SK-N-SH treated with all-trans-retinoic acid at 6 μM for 48 hours (cell line): ENCODE measurements around the gene PGAP1.

Experiments
- ATAC-seq: fragments of 200-7000 bp; cut with Tn5 transposase; 3 replicates; pipeline ENCODE4 v1.9.1; 2020; ENCODE audit warnings: mild to moderate bottlenecking, moderate library complexity
- ARNTL ChIP-seq: fragments of 450-650 bp; formaldehyde crosslinking; IDR thresholded peaks from 2 replicates; pipeline ENCODE4 v1.5.0; 2020; ENCODE audit warnings: low read depth, mild to moderate bottlenecking, moderate library complexity, borderline replicate concordance
- CSDC2 ChIP-seq: fragments of 250-450 bp; sonication (Bioruptor Pico); IDR thresholded peaks from 2 replicates; pipeline ENCODE4 v1.5.0; 2020; ENCODE audit warnings: mild to moderate bottlenecking, moderate library complexity
- ESRRG ChIP-seq: fragments of 250-450 bp; sonication (Bioruptor Pico); IDR thresholded peaks from 2 replicates; pipeline ENCODE4 v1.6.1; 2021; ENCODE audit warnings: mild to moderate bottlenecking
- GLIS3 ChIP-seq: fragments of 250-450 bp; sonication (Bioruptor Pico); IDR thresholded peaks from 2 replicates; pipeline ENCODE4 v1.5.0; 2020; ENCODE audit warnings: mild to moderate bottlenecking, moderate library complexity
- ISL1 ChIP-seq: fragments of 250-450 bp; sonication (Bioruptor Pico); IDR thresholded peaks from 2 replicates; pipeline ENCODE4 v2.1.2; 2022; ENCODE audit warnings: mild to moderate bottlenecking, moderate library complexity
- OSR1 ChIP-seq: fragments of 250-450 bp; sonication (Bioruptor Pico); IDR thresholded peaks from 2 replicates; pipeline ENCODE4 v1.8.0; 2022; ENCODE audit warnings: moderate library complexity, mild to moderate bottlenecking, inconsistent platforms
- PATZ1 ChIP-seq: fragments of 250-450 bp; sonication (Bioruptor Pico); IDR thresholded peaks from 2 replicates; pipeline ENCODE4 v1.8.0; 2020; ENCODE audit warnings: mild to moderate bottlenecking, moderate library complexity, borderline replicate concordance
- POU6F1 ChIP-seq: fragments of 250-450 bp; sonication (Bioruptor Pico); IDR thresholded peaks from 2 replicates; pipeline ENCODE4 v1.8.0; 2021; ENCODE audit warnings: low read depth, mild to moderate bottlenecking, moderate library complexity, borderline replicate concordance
- PPARA ChIP-seq: fragments of 250-450 bp; sonication (Bioruptor Pico); IDR thresholded peaks from 2 replicates; pipeline ENCODE4 v1.5.0; 2020; ENCODE audit warnings: mild to moderate bottlenecking, borderline replicate concordance
- RARB ChIP-seq: fragments of 250-450 bp; sonication (Bioruptor Pico); IDR thresholded peaks from 2 replicates; pipeline ENCODE4 v1.8.0; 2021; ENCODE audit warnings: mild to moderate bottlenecking, moderate library complexity
- SNAI2 ChIP-seq: fragments of 250-450 bp; sonication (Bioruptor Pico); IDR thresholded peaks from 2 replicates; pipeline ENCODE4 v1.5.0; 2020; ENCODE audit warnings: mild to moderate bottlenecking, moderate library complexity
- TCF4 ChIP-seq: fragments of 250-450 bp; sonication (Bioruptor Pico); IDR thresholded peaks from 2 replicates; pipeline ENCODE4 v1.8.0; 2021; ENCODE audit warnings: mild to moderate bottlenecking, moderate library complexity, borderline replicate concordance
- TOX ChIP-seq: fragments of 250-450 bp; sonication (Bioruptor Pico); IDR thresholded peaks from 2 replicates; pipeline ENCODE4 v1.8.0; 2021; ENCODE audit warnings: mild to moderate bottlenecking, moderate library complexity, borderline replicate concordance
- TSHZ2 ChIP-seq: fragments of 250-450 bp; sonication (Bioruptor Pico); IDR thresholded peaks from 2 replicates; pipeline ENCODE4 v1.5.0; 2020; ENCODE audit warnings: mild to moderate bottlenecking, moderate library complexity
- ZC3H10 ChIP-seq: fragments of 250-450 bp; sonication (Bioruptor Pico); IDR thresholded peaks from 2 replicates; pipeline ENCODE4 v1.5.1; 2021; ENCODE audit warnings: mild to moderate bottlenecking, moderate library complexity
- ZFP3 ChIP-seq: fragments of 250-450 bp; sonication (Bioruptor Pico); IDR thresholded peaks from 2 replicates; pipeline ENCODE4 v1.5.0; 2020; ENCODE audit warnings: mild to moderate bottlenecking, moderate library complexity
- ZFP30 ChIP-seq: fragments of 450-650 bp; formaldehyde crosslinking; IDR thresholded peaks from 2 replicates; pipeline ENCODE4 v1.5.0; 2022; ENCODE audit warnings: mild to moderate bottlenecking, moderate library complexity
- ZNF70 ChIP-seq: fragments of 450-650 bp; formaldehyde crosslinking; IDR thresholded peaks from 2 replicates; pipeline ENCODE4 v1.5.0; 2020; ENCODE audit warnings: mild to moderate bottlenecking, moderate library complexity
- ZNF8 ChIP-seq: fragments of 450-650 bp; formaldehyde crosslinking; IDR thresholded peaks from 2 replicates; pipeline ENCODE4 v1.5.0; 2020; ENCODE audit warnings: mild to moderate bottlenecking, moderate library complexity

The PGAP1 gene

GRCh38 chr2:196875414-196875813, 51.1 kb downstream of the PGAP1 start:
- no peak for ATAC-seq
- no peak for TF ChIP-seq ZC3H10 (CRISPR knock-in tag)
- no peak for TF ChIP-seq TOX (CRISPR knock-in tag)
- no peak for TF ChIP-seq PPARA (CRISPR knock-in tag)
- TF ChIP-seq PATZ1 (CRISPR knock-in tag): no peak
- TF ChIP-seq GLIS3: no peak

DNA sequence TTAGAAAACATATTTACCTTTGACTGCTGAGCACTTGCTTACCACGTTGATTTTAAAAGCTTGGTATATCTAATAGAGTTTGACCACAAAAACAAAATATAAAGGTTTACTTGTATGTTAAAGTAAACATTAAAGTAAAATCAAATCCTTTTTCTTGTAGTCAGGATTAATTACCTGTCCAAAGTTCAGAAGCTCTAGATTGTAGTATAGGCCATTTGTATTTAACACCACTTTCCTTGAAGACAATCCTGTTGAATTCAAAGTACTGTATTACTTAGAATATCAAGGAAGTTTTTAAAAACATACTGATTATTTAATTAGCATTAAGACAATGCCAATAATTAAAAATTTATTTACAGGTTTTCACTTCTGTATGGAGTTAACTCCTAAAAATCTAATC, 53.0 kb downstream of the PGAP1 start:
- TF ChIP-seq TSHZ2: no peak
- no peak for TF ChIP-seq ESRRG
- TF ChIP-seq TCF4: no peak
- TF ChIP-seq ZC3H10 (CRISPR knock-in tag): no peak
- no peak for TF ChIP-seq TOX (CRISPR knock-in tag)
- no peak for TF ChIP-seq ZNF70 (CRISPR knock-in tag)
- TF ChIP-seq, all 23 proteins: peak for 0
- no peak for ATAC-seq

GRCh38 chr2:196854629-196855028, 71.9 kb downstream of the PGAP1 start:
- no peak for TF ChIP-seq ZFP30
- TF ChIP-seq, all 23 proteins: peak for 0
- ATAC-seq: no peak

GRCh38 chr2:196853301-196854087, 73.0 kb downstream of the PGAP1 start:
- peak; percentile 65 for TF ChIP-seq TCF4
- TF ChIP-seq ESRRG: no peak
- no peak for TF ChIP-seq CSDC2 (CRISPR knock-in tag)
- peak; percentile 75; the same call in 1 of the 2 replicates for TF ChIP-seq TSHZ2
- peak; percentile 26; the same call in 1 of the 2 replicates for TF ChIP-seq ISL1 (CRISPR knock-in tag)
- no peak for ATAC-seq

GRCh38 chr2:196851088-196851487, 75.4 kb downstream of the PGAP1 start:
- ATAC-seq: no peak
- TF ChIP-seq OSR1 (CRISPR knock-in tag) (no peak), TSHZ2 (no peak), ZNF8 (CRISPR knock-in tag) (no peak), PATZ1 (CRISPR knock-in tag) (no peak), CSDC2 (CRISPR knock-in tag) (no peak), TOX (CRISPR knock-in tag) (no peak), GLIS3 (no peak), ZFP3 (CRISPR knock-in tag) (no peak), ZFP30 (no peak), ISL1 (CRISPR knock-in tag) (no peak), PPARA (CRISPR knock-in tag) (no peak), RARB (CRISPR knock-in tag) (no peak), POU6F1 (CRISPR knock-in tag) (no peak), ARNTL (no peak), ZC3H10 (CRISPR knock-in tag) (no peak), SNAI2 (CRISPR knock-in tag) (no peak)
